Measurements from ENCODE around the gene CDK5RAP2. TPM values are rescaled to one million over a fixed set of nuclear protein-coding genes. Genes with fewer than 3 reads are reported as not detected.
"Not testable (repeated sequence)": the region's sequence is repeated elsewhere in the genome, so short reads cannot be mapped to it uniquely, and the experiment has no call there.

The CDK5RAP2 gene
- total RNA-seq, 2 experiments from 2014 or later, result 51.7 to 55.9 TPM

DNA sequence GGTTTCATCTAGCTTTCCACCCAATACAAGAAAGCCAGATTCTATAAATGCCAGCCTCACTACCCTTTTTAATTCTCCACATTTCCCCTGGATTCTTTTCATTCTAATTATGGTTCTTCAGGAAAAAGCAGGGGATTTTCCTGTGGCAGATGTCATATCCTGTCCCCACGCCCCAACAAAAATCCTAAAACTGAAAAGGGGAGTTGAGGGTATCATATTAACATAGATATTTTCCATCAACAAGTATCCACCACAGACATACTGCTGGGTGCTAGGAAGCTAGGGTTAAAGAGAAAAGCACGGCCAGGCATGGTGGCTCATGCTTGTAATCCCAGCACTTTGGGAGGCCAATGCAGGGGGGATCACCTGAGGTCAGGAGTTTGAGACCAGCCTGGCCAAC lies 38.0 kb downstream of the CDK5RAP2 start:
- H3K4me1 Mint-ChIP-seq, result peaks cover 4% of the 10 kb centered on the region
- no peak for DNase-seq
- H3K9me3 Mint-ChIP-seq, result no peaks in the 10 kb centered on the region
- H3K27me3 Mint-ChIP-seq, result no peaks in the 10 kb centered on the region
- no peak overlapping the region for H3K27ac Mint-ChIP-seq
- H3K36me3 Mint-ChIP-seq, result peaks cover 33% of the 10 kb centered on the region
- no peak overlapping the region for H3K4me3 Mint-ChIP-seq

DNA sequence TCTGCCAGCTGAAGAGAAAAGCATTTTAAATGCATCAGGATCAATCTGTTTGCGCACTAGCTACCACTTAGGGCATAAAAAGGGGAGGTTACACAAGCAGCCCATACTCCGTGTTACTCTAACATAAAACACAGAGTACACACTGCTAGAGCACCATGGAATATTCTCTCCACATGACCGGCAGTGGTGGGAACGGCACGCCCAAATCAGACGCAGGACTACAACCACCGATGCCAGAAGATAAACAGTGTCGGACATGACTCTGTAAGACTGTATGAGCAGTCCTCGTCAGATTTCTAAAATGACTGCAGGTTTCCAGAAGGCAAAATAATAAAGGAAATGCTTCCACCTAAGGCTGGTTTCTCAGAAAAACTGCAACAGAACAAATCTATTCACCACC lies 40.0 kb downstream of the CDK5RAP2 start:
- Mint-ChIP-seq H3K4me1 (peaks cover 4% of the 10 kb centered on the region), H3K27ac (no peak overlapping the region), H3K9me3 (no peaks in the 10 kb centered on the region), H3K36me3 (peaks cover 40% of the 10 kb centered on the region), H3K4me3 (no peak overlapping the region), H3K27me3 (no peaks in the 10 kb centered on the region)
- no peak for DNase-seq

DNA sequence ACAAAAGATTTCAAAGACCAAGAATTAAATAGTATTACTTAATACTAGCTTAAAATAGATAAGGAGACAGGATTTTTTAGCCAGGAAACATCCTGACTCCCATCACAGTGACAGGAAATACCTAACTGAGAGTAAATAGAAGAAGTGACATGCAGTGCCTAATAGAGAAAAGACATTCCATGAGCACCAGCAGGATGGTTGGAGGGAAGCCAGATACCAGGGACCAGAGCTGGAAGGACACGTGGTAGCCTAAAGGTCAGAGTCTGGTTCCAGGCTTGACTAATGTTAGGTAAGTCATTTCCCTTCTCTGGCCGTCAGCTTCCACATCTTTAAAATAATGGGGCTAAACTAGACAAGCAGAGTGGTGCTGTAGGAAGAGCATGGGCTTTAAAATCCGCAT lies 41.6 kb downstream of the CDK5RAP2 start:
- no peak overlapping the region for H3K4me3 Mint-ChIP-seq
- H3K27me3 Mint-ChIP-seq, result no peaks in the 10 kb centered on the region
- no peaks in the 10 kb centered on the region for H3K9me3 Mint-ChIP-seq
- peaks cover 4% of the 10 kb centered on the region for H3K4me1 Mint-ChIP-seq
- H3K36me3 Mint-ChIP-seq, result peaks cover 38% of the 10 kb centered on the region
- no peak overlapping the region for H3K27ac Mint-ChIP-seq
- no peak for DNase-seq

DNA sequence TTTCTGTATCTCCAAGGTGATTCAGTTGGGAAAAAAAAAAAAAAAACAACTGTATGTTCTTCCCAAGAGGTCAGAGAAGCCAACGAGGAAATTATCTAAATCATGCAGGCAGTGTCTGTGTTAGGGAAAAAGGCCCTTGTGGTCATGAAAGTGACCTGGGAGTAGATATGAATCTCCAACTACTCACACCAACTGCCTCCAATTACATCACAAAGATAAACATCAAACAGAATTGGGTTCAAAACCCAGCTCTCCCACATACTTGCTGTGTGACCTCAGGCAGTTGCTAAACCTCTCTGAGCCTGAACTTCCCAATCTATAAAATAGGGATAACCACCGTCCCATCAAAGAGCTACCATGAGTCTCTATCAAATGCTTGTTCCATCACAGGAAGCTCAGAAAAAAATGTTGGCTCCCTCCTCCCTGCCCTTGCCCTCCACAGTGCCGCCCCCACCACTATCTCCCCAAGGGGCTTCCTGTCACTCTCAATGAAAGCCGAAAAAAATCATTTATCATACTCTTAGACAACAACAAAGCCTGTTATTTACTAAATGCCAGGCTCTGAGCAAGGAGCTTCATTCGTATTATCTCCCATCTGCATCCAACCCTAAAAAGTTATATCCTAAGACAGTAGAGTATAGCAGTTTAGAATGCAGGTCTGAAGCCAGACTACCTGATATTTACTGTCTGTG lies 42.9 kb downstream of the CDK5RAP2 start:
- H3K4me1 Mint-ChIP-seq, result peaks cover 2% of the 10 kb centered on the region
- peaks cover 43% of the 10 kb centered on the region for H3K36me3 Mint-ChIP-seq
- no peak overlapping the region for H3K4me3 Mint-ChIP-seq
- H3K27me3 Mint-ChIP-seq, result no peaks in the 10 kb centered on the region
- H3K27ac Mint-ChIP-seq, result no peak overlapping the region
- DNase-seq, result no peak
- H3K9me3 Mint-ChIP-seq, result no peaks in the 10 kb centered on the region

DNA sequence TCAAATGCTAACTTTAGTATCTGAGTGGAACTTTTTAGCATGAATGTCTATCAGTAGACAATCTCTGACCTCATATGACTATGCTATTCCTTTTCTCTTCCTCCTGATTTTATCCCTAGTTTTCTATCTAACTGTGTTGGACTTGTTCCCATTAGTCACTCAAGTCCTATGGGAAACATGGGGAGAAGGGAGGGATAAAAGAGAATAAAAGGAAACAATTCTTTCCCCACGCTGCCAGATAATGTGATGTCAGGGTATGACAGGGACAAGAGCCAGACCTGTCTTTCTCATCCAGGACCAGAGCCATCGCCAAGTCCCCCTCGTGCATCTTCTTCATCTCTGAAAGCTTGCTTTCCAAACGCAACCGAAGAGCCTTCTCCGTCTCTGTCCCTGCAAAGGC lies 43.9 kb downstream of the CDK5RAP2 start:
- no peak overlapping the region for H3K4me3 Mint-ChIP-seq
- H3K9me3 Mint-ChIP-seq, result no peaks in the 10 kb centered on the region
- H3K27ac Mint-ChIP-seq, result no peak overlapping the region
- H3K4me1 Mint-ChIP-seq, result peaks cover 2% of the 10 kb centered on the region
- H3K36me3 Mint-ChIP-seq, result peaks cover 47% of the 10 kb centered on the region
- no peaks in the 10 kb centered on the region for H3K27me3 Mint-ChIP-seq
- no peak for DNase-seq

DNA sequence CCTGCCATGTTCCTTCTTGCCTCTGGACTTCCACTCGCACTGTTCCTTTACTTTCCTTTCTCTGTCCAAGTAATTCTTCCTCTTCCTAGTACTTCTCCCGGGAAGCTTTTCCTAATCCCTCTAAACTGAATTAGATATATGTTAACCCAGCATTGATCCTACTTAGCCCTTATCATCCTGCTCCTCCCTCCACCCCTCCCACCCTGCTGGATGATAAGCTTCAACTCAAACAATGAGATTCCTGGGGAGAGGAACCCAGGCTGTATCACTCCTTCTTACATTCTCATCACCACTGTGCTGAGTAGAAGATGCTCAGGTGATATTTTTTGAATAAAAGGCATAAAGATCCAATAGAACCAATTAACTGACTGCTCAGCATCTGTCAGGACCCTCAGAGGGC lies 45.7 kb downstream of the CDK5RAP2 start:
- Mint-ChIP-seq H3K4me1 (no peaks in the 10 kb centered on the region), H3K36me3 (peaks cover 57% of the 10 kb centered on the region), H3K4me3 (no peak overlapping the region), H3K27ac (no peak overlapping the region), H3K9me3 (no peaks in the 10 kb centered on the region), H3K27me3 (no peaks in the 10 kb centered on the region)
- DNase-seq, result no peak

DNA sequence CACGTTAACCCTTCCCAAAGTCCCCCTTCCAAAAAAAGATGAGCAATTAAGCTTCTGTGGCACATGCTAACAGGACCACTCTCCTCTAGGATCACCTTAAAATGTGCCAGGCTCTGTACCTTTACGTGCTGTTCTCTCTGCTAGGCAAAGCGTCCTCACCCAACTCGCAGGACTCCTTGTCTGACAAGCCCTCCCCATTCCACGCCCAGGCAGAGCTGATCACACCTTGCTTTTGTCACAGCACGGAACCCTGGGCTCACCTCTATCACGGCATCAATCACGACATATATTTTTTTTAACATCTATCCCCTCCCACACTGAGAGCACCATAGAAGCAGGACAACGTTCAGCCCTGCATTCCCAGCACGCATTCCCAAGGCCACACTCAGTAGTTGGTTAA lies 47.1 kb downstream of the CDK5RAP2 start:
- Mint-ChIP-seq H3K36me3 (peaks cover 60% of the 10 kb centered on the region), H3K4me1 (no peaks in the 10 kb centered on the region), H3K27ac (no peak overlapping the region), H3K4me3 (no peak overlapping the region), H3K9me3 (no peaks in the 10 kb centered on the region), H3K27me3 (no peaks in the 10 kb centered on the region)
- DNase-seq, result no peak

DNA sequence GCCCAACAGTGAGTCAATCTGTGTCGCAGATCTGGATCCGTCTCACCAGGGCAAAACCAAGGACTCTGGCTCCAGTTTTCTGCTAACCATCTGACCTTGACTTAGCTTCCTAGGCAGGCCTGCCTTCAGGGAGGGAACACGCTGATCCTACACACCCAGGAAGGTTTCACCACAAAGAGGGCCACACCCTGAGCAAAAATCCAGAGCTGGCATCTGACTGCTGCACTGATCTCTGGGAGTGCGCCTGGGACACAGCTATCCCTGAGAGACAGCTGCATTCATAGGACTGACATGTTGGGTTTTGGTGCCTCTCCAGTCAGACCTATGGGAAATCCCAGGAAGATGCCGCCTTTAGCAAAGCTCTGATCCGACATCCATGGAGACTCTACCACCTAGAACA lies 47.5 kb downstream of the CDK5RAP2 start:
- H3K9me3 Mint-ChIP-seq, result no peaks in the 10 kb centered on the region
- H3K4me1 Mint-ChIP-seq, result no peaks in the 10 kb centered on the region
- DNase-seq, result no peak
- H3K27ac Mint-ChIP-seq, result no peak overlapping the region
- H3K36me3 Mint-ChIP-seq, result peaks cover 64% of the 10 kb centered on the region
- no peak overlapping the region for H3K4me3 Mint-ChIP-seq
- no peaks in the 10 kb centered on the region for H3K27me3 Mint-ChIP-seq

DNA sequence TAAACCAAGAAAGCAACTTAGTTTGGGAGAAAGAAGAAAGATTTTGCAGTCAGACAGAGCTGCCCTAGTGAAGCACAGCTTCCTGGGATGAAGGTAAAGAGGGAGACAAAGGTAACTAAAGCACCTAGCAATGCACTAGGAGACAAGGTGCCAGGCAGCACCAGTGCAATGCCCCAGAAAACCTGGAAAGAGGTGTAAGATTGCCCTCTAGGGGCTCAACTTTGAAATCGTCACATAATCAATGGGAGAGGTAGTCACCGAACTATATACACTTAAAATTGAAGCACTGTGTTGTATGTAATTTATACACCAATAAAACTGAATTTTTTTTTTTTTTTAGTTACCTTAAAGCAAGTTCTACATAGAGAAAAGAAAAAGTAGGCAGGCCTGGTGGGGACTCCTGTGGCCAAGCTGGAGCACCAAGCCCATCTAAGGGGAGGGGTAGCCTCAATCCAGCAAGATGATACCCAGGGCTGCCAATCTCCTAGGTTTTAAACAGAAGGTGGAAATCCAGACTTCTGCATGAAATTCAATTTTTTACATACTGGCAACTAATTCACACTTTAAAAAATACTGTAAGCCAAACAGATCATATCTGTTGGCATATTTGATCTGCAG lies 48.2 kb downstream of the CDK5RAP2 start:
- no peak overlapping the region for H3K4me3 Mint-ChIP-seq
- no peak for DNase-seq
- H3K27me3 Mint-ChIP-seq, result no peaks in the 10 kb centered on the region
- no peak overlapping the region for H3K27ac Mint-ChIP-seq
- no peaks in the 10 kb centered on the region for H3K9me3 Mint-ChIP-seq
- H3K4me1 Mint-ChIP-seq, result no peaks in the 10 kb centered on the region
- H3K36me3 Mint-ChIP-seq, result peaks cover 63% of the 10 kb centered on the region

DNA sequence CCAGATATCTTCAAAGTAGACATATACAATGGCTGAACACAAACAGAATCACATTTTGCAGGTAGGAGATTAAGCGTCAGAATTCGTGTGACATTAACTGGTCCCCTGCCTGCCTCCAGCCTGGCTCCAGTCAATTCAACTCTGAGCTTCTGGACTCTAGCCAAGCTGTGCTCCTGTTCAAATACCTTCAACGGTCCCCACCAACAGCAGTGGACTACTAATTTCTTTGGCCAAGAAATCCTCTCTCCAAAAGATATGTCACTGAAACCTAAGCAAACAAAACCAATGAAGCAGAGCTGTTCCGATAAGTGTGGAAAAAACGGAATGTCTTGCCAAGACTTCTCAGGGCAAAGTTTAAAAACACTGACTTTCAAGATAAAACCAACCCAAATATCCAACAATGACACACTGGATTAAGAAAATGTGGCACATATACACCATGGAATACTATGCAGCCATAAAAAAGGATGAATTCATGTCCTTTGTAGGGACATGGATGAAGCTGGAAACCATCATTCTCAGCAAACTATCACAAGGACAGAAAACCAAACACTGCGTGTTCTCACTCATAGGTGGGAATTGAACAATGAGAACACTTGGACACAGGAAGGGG lies 49.6 kb downstream of the CDK5RAP2 start:
- H3K27me3 Mint-ChIP-seq, H3K9me3 Mint-ChIP-seq, H3K4me1 Mint-ChIP-seq, DNase-seq, H3K4me3 Mint-ChIP-seq, H3K27ac Mint-ChIP-seq: not testable (repeated sequence)
- peaks cover 64% of the 10 kb centered on the region for H3K36me3 Mint-ChIP-seq

DNA sequence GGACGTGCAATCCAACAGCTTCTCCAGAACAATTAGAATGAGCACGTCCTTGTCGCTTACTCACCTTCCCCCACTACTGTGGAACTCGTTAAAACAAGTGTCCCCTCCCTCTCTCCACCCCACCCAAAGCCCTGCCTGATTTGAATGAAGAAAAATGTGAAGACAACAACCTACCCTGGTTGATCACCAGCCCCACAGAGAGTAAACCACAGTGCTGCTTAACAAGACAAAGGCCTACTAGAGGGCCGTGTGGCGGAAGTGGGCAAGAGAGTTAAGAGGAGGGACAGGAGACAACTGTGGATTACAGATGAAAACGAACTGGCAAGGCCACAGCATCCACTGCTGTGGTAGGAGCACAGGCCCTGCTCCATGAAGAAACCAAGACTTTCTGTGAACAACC lies 51.1 kb downstream of the CDK5RAP2 start:
- peaks cover 60% of the 10 kb centered on the region for H3K36me3 Mint-ChIP-seq
- DNase-seq, result no peak
- H3K27me3 Mint-ChIP-seq, result no peaks in the 10 kb centered on the region
- H3K9me3 Mint-ChIP-seq, result no peaks in the 10 kb centered on the region
- H3K27ac Mint-ChIP-seq, result no peak overlapping the region
- H3K4me3 Mint-ChIP-seq, result no peak overlapping the region
- no peaks in the 10 kb centered on the region for H3K4me1 Mint-ChIP-seq

DNA sequence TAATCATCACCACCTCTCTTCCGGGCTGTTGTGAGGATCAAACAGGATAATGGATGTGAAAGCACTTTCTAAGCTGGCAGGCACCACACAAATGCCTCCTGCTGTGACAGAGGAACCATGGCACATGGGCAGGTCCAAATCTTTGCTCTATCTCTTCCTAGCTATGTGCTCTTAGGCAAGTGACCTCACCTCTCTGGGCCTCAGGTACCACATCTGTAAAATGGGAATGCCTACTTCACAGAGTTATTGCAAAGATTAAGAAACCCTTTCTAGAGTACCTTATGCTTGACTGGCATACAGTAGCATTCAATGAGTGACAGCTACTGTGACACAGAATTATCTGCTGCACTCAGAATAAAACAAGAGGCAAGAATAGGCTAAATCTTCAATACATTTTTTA lies 51.6 kb downstream of the CDK5RAP2 start:
- Mint-ChIP-seq H3K36me3 (peaks cover 60% of the 10 kb centered on the region), H3K4me3 (no peak overlapping the region), H3K27me3 (no peaks in the 10 kb centered on the region), H3K27ac (no peak overlapping the region), H3K4me1 (no peaks in the 10 kb centered on the region), H3K9me3 (no peaks in the 10 kb centered on the region)
- no peak for DNase-seq

DNA sequence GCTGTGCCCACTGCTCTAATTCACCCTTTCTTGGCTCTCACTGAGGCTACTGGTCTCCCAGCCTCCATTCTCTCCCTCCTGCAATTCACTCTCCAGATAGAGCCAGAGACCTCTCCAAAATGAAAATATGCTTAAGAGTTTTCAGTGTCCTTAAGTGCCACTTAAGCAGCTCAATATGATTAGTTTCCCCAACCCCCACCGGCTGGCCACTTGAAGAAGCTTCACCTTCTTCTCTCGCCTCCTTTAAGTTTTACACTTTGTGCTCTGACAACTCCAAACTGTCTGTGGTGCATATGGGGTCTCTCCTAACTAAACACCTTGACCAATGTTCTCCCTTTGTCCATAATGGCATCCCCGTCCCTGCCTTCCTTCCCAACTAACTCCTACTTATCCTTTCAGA lies 53.4 kb downstream of the CDK5RAP2 start:
- H3K27ac Mint-ChIP-seq, result no peak overlapping the region
- H3K36me3 Mint-ChIP-seq, result peaks cover 54% of the 10 kb centered on the region
- DNase-seq, result no peak
- no peaks in the 10 kb centered on the region for H3K9me3 Mint-ChIP-seq
- no peak overlapping the region for H3K4me3 Mint-ChIP-seq
- no peaks in the 10 kb centered on the region for H3K4me1 Mint-ChIP-seq
- no peaks in the 10 kb centered on the region for H3K27me3 Mint-ChIP-seq

DNA sequence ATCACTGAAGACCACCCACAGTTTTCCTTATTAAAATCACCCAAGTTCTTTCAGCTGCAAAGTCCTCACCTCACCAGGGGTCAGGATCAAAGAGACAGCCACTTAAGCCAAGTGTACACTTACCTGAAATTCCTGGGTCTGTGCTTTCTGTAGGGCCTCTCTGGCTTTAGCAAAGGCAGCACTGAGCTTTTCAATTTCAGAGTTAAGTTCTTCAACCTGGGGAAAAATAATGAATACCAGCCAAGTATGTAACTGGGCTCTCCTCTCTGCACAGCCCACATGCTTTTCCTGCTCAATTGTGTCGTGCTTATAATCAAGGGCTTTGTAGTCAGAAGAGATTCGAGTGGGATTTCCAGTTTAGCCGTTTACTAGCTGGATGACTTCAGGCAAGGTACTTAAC lies 55.1 kb downstream of the CDK5RAP2 start:
- H3K27me3 Mint-ChIP-seq, result no peaks in the 10 kb centered on the region
- DNase-seq, result no peak
- H3K4me3 Mint-ChIP-seq, result no peak overlapping the region
- no peaks in the 10 kb centered on the region for H3K4me1 Mint-ChIP-seq
- no peaks in the 10 kb centered on the region for H3K9me3 Mint-ChIP-seq
- H3K36me3 Mint-ChIP-seq, result peaks cover 50% of the 10 kb centered on the region
- H3K27ac Mint-ChIP-seq, result no peak overlapping the region

DNA sequence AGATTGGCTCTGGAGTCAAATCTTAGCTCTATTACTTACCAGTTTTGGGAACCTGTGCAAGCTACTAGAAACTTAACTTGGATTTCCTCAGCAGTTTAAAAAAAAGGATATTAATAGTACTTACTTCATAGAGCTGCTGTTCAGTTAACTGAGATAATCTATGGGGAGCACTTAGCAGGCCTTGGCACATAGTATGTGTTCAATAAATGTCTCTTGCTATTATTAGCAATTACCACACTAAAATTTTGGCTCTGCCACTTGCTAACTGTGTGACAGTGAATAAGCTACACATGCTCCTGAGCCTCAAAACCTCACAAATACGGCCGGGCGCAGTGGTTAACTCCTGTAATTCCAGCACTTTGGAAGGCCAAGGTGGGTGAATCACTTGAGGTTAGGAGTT lies 55.9 kb downstream of the CDK5RAP2 start:
- Mint-ChIP-seq H3K27ac (no peak overlapping the region), H3K27me3 (no peaks in the 10 kb centered on the region), H3K36me3 (peaks cover 52% of the 10 kb centered on the region), H3K4me1 (no peaks in the 10 kb centered on the region), H3K9me3 (no peaks in the 10 kb centered on the region), H3K4me3 (no peak overlapping the region)
- DNase-seq, result no peak

DNA sequence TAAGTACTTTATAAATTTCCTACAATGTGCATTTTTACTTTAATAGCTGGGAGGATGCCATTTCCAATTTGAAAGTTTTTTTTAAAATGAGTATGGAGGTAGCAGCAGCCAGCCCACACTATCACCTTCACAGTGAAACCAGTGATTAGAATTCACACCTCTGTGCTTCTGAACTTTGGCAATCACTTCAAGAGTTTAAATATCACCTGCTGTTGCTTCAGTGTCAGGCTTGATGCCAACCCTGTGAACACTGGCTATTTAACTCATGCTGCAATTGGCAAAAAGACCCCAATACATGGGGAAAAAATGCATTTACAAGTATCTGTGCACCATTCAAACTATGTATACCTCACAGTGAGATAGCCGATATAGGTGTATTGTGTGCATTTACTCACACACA lies 57.4 kb downstream of the CDK5RAP2 start:
- H3K9me3 Mint-ChIP-seq, result no peaks in the 10 kb centered on the region
- no peak overlapping the region for H3K27ac Mint-ChIP-seq
- DNase-seq, result no peak

More for the DNA sequence above, 57.4 kb downstream of the CDK5RAP2 start:
- Mint-ChIP-seq H3K4me1 (no peaks in the 10 kb centered on the region), H3K4me3 (no peak overlapping the region), H3K27me3 (no peaks in the 10 kb centered on the region), H3K36me3 (peaks cover 57% of the 10 kb centered on the region)
